H1 (cell line): ENCODE results near the gene KIR3DL2. TPM values are rescaled to one million over a fixed set of nuclear protein-coding genes. Genes with fewer than 3 reads are reported as not detected.

ENCODE experiments used
- CTCF ChIA-PET: fragments of 300-600 bp; sonication (Branson Sonifier 250); formaldehyde crosslinking; loops from one replicate; lab custom pipeline; 2021; ENCODE audit not compliant: partially characterized antibody; lab: Charles Lee
- POLR2A ChIA-PET: fragments of 300-600 bp; sonication (Branson Sonifier 250); formaldehyde crosslinking; loops from one replicate; lab custom pipeline; 2021; ENCODE audit warnings: inconsistent platforms; ENCODE audit not compliant: partially characterized antibody; lab: Charles Lee
- DNase-seq, 2 experiments: peaks; one replicate each; pipeline versions ENCODE4 v3.0.0 to v3.0.0-alpha.2; 2010 to 2022; ENCODE audit warnings: low spot score in 2 of 2, low read depth in 1 of 2, mixed read lengths in 1 of 2
- FAIRE-seq: peaks from 2 replicates; lab custom pipeline; 2011; peaks lifted over from hg19 to GRCh38; lab: Jason Lieb, UNC
- H2AFZ ChIP-seq: 2 replicates; pipeline ENCODE4 v1.8.1; 2012; ENCODE audit warnings: low read length, inconsistent platforms
- H2AK5ac ChIP-seq: 2 replicates; pipeline ENCODE4 v1.6.1; 2013; ENCODE audit warnings: low read depth, low read length
- H2BK120ac ChIP-seq: replicated peaks from 2 replicates; pipeline ENCODE3; 2013; ENCODE audit warnings: low read depth, low read length, inconsistent platforms
- H2BK12ac ChIP-seq: 2 replicates; pipeline ENCODE4 v1.6.1; 2013; ENCODE audit warnings: low read depth, low read length
- H2BK15ac ChIP-seq: 2 replicates; pipeline ENCODE4 v1.6.1; 2013; ENCODE audit warnings: low read length
- H2BK20ac ChIP-seq: 2 replicates; pipeline ENCODE4 v1.6.1; 2013; ENCODE audit warnings: low read length
- H2BK5ac ChIP-seq: 2 replicates; pipeline ENCODE4 v1.6.1; 2013; ENCODE audit warnings: low read depth, low read length
- H3K14ac ChIP-seq: 2 replicates; pipeline ENCODE4 v1.6.1; 2013; ENCODE audit warnings: inconsistent platforms; ENCODE audit not compliant: insufficient read length
- H3K18ac ChIP-seq: 2 replicates; pipeline ENCODE4 v1.6.1; 2013; ENCODE audit warnings: low read length; ENCODE audit errors: extremely low read depth
- H3K23ac ChIP-seq: 2 replicates; pipeline ENCODE4 v1.6.1; 2013; ENCODE audit warnings: inconsistent platforms; ENCODE audit not compliant: insufficient read length
- H3K23me2 ChIP-seq: 2 replicates; pipeline ENCODE4 v1.6.1; 2013; ENCODE audit warnings: low read depth, low read length
- H3K27ac ChIP-seq: 2 replicates; pipeline ENCODE4 v1.6.1; 2011; ENCODE audit warnings: low read depth, low read length, inconsistent platforms
- H3K27me3 ChIP-seq, 4 experiments: replicated peaks in 1 of 4; 1 replicate in 1 of 4; 2 replicates in 3 of 4; pipeline versions ENCODE4 v1.6.1 to v1.8.1; 2011 to 2013; ENCODE audit warnings: low read length in 3 of 4, mild to moderate bottlenecking in 3 of 4, inconsistent platforms in 2 of 4, mixed read lengths in 2 of 4, moderate library complexity in 1 of 4; ENCODE audit not compliant: control insufficient read depth in 3 of 4, insufficient read depth in 3 of 4; ENCODE audit errors: extremely low read depth in 1 of 4
- H3K36me3 ChIP-seq, 4 experiments: 2 replicates each; pipeline versions ENCODE4 v1.6.1 to v1.8.1; 2011 to 2013; ENCODE audit warnings: mild to moderate bottlenecking in 4 of 4, low read length in 3 of 4, moderate library complexity in 2 of 4, control low read depth in 1 of 4, inconsistent platforms in 1 of 4; ENCODE audit not compliant: insufficient read depth in 4 of 4, control insufficient read depth in 2 of 4
- H3K4ac ChIP-seq: replicated peaks from 2 replicates; pipeline ENCODE3; 2013; ENCODE audit warnings: low read length, low read depth, mixed read lengths, inconsistent platforms; ENCODE audit not compliant: insufficient read length
- H3K4me1 ChIP-seq, 4 experiments: replicated peaks in 1 of 4; 1 replicate in 1 of 4; 2 replicates in 3 of 4; pipeline versions ENCODE4 v1.6.1 to v1.8.1; 2011 to 2013; ENCODE audit warnings: low read length in 3 of 4, inconsistent platforms in 2 of 4, mixed read lengths in 1 of 4; ENCODE audit not compliant: insufficient read depth in 4 of 4, control insufficient read depth in 3 of 4
- H3K4me2 ChIP-seq, 2 experiments: 2 replicates each; pipeline versions ENCODE4 v1.6.1 to v1.8.1; 2011 to 2013; ENCODE audit warnings: low read depth in 2 of 2, low read length in 2 of 2, control low read depth in 1 of 2, inconsistent platforms in 1 of 2, mild to moderate bottlenecking in 1 of 2; ENCODE audit not compliant: insufficient read depth in 1 of 2
- H3K4me3 ChIP-seq, 4 experiments: fragments of 200-600, 300-600 bp in 1 of 4; sonication (generic), shearing (Covaris generic), sonication (Bioruptor Twin) in 1 of 4; 2 replicates each; pipeline versions ENCODE4 v1.5.1 to v1.8.1; 2011 to 2016; ENCODE audit warnings: low read length in 4 of 4, low read depth in 3 of 4, control low read depth in 2 of 4, inconsistent platforms in 2 of 4, mild to moderate bottlenecking in 2 of 4, mixed read lengths in 1 of 4, moderate library complexity in 1 of 4; ENCODE audit not compliant: insufficient read depth in 2 of 4; ENCODE audit errors: extremely low read depth in 1 of 4
- H3K56ac ChIP-seq: replicated peaks from 2 replicates; pipeline ENCODE3; 2013; ENCODE audit warnings: low read depth, mild to moderate bottlenecking, mixed read lengths, low read length, inconsistent platforms; ENCODE audit not compliant: insufficient read length
- H3K79me1 ChIP-seq: 2 replicates; pipeline ENCODE4 v1.6.1; 2013; ENCODE audit warnings: low read depth, low read length, control low read depth
- H3K79me2 ChIP-seq, 2 experiments: 2 replicates each; pipeline versions ENCODE4 v1.6.1 to v1.8.1; 2012 to 2013; ENCODE audit warnings: low read length in 2 of 2, mild to moderate bottlenecking in 2 of 2, inconsistent platforms in 1 of 2; ENCODE audit not compliant: insufficient read depth in 2 of 2, control insufficient read depth in 1 of 2
- H3K9ac ChIP-seq, 4 experiments: replicated peaks in 1 of 4; 1 replicate in 1 of 4; 2 replicates in 3 of 4; pipeline versions ENCODE4 v1.6.1 to v1.8.1; 2011 to 2013; ENCODE audit warnings: low read depth in 3 of 4, low read length in 3 of 4, control low read depth in 2 of 4, mild to moderate bottlenecking in 2 of 4, moderate library complexity in 2 of 4, inconsistent platforms in 1 of 4; ENCODE audit errors: extremely low read depth in 1 of 4
- H3K9me3 ChIP-seq, 2 experiments: 2 replicates each; pipeline versions ENCODE4 v1.6.1 to v1.8.1; 2012 to 2013; ENCODE audit warnings: mild to moderate bottlenecking in 2 of 2, moderate library complexity in 2 of 2, control low read depth in 1 of 2, inconsistent platforms in 1 of 2, low read depth in 1 of 2, low read length in 1 of 2, mixed read lengths in 1 of 2; ENCODE audit not compliant: insufficient read depth in 2 of 2
- H4K20me1 ChIP-seq, 2 experiments: replicated peaks in 1 of 2; 2 replicates each; pipeline versions ENCODE3 to v1.8.1; 2011 to 2013; ENCODE audit warnings: inconsistent platforms in 2 of 2, low read length in 2 of 2, mild to moderate bottlenecking in 1 of 2; ENCODE audit not compliant: insufficient read depth in 2 of 2, control insufficient read depth in 1 of 2
- H4K5ac ChIP-seq: 2 replicates; pipeline ENCODE4 v1.6.1; 2013; ENCODE audit warnings: low read length, low read depth, mixed read lengths, inconsistent platforms; ENCODE audit not compliant: insufficient read length
- H4K8ac ChIP-seq: 2 replicates; pipeline ENCODE4 v1.8.0; 2013; ENCODE audit warnings: mild to moderate bottlenecking, moderate library complexity, low read length, inconsistent platforms; ENCODE audit not compliant: insufficient read depth; ENCODE audit errors: extremely low read depth
- H4K91ac ChIP-seq: replicated peaks from 2 replicates; pipeline ENCODE3; 2013; ENCODE audit warnings: low read length, mixed read lengths, inconsistent platforms; ENCODE audit not compliant: insufficient read length
- FOSL1 ChIP-seq: IDR thresholded peaks from 2 replicates; pipeline ENCODE4 v1.6.1; 2011; ENCODE audit warnings: mild to moderate bottlenecking, low read depth, low read length, moderate library complexity; ENCODE audit not compliant: insufficient read depth
- GTF2F1 ChIP-seq: IDR thresholded peaks from 2 replicates; pipeline ENCODE4 v1.6.1; 2012; ENCODE audit warnings: low read depth, low read length, improper control_type of control experiment, borderline replicate concordance
- KDM5A ChIP-seq: fragments of 200-600 bp; IDR thresholded peaks from 2 replicates; pipeline ENCODE4 v1.7.1; 2012; ENCODE audit warnings: mild to moderate bottlenecking, low read length, inconsistent platforms, mixed read lengths
- NANOG ChIP-seq: IDR thresholded peaks from 2 replicates; pipeline ENCODE4 v1.6.1; 2011; ENCODE audit warnings: low read length, low read depth, mild to moderate bottlenecking, inconsistent platforms; ENCODE audit not compliant: insufficient read depth, poor library complexity, severe bottlenecking
- PHF8 ChIP-seq: fragments of 200-600 bp; sonication (generic); conservative IDR thresholded peaks from 2 replicates; pipeline ENCODE4 v1.7.1; 2012; ENCODE audit warnings: low read depth, mild to moderate bottlenecking, inconsistent platforms, low read length, moderate library complexity
- RBBP5 ChIP-seq: IDR thresholded peaks from 2 replicates; pipeline ENCODE4 v1.7.1; 2012; ENCODE audit warnings: low read depth, mild to moderate bottlenecking, inconsistent platforms, low read length, moderate library complexity, borderline replicate concordance
- RFX5 ChIP-seq: IDR thresholded peaks from 2 replicates; pipeline ENCODE4 v1.6.1; 2011; ENCODE audit warnings: low read depth, low read length, improper control_type of control experiment, borderline replicate concordance
- RNF2 ChIP-seq: fragments of 200-900, 300-1000 bp; sonication (generic); IDR thresholded peaks from 2 replicates; pipeline ENCODE4 v1.7.1; 2016; ENCODE audit warnings: borderline replicate concordance, low read depth, mild to moderate bottlenecking, antibody characterized with exemption, low read length; ENCODE audit not compliant: poor library complexity, severe bottlenecking; ENCODE audit errors: missing control alignments
- TCF12 ChIP-seq: IDR thresholded peaks from 2 replicates; pipeline ENCODE4 v1.6.1; 2011; ENCODE audit warnings: low read depth, mild to moderate bottlenecking, low read length
- WGBS, 2 experiments: shearing (Covaris generic) in 1 of 2; methylation state at CpG; one replicate each; pipeline versions ENCODE4 v1.1.6 to v1.1.7; 2013 to 2015; ENCODE audit warnings: low lambda C conversion rate in 2 of 2, mixed read lengths in 2 of 2, inconsistent platforms in 1 of 2, low coverage in 1 of 2, missing lambda C conversion rate in 1 of 2; ENCODE audit not compliant: insufficient replicate concordance in 2 of 2, insufficient coverage in 1 of 2, insufficient read length in 1 of 2; ENCODE audit errors: extremely low coverage in 1 of 2, missing lambda C conversion rate in 1 of 2; 5-methylcytosine and 5-hydroxymethylcytosine counted together
- polyA plus RNA-seq, 7 experiments: library from polyadenylated mRNA; depleted of rRNA in 3 of 7; stranded (reverse) in 5 of 7; unstranded in 2 of 7; fragments of >200 nt in 5 of 7; fragments of 200-250 nt in 2 of 7; gene quantifications; 1 replicate in 5 of 7; 2 replicates in 1 of 7; 4 replicates in 1 of 7; pipeline versions ENCODE4 v1.2.1 to v1.2.3, GENCODE V29; 2011 to 2013; ENCODE audit warnings: missing spikeins in 2 of 7, mixed read lengths in 2 of 7
- total RNA-seq: library from RNA; stranded (reverse); fragmentation: NEBNext Ultra II Directional; extraction: Animal tissue kit (Norgen Biotek cat#: 25700); gene quantifications from 2 replicates; pipeline ENCODE4 v1.2.1, GENCODE V29; 2021
- TF ChIP-seq, protein P1 (sequence below), 3 experiments: IDR thresholded peaks; 1 replicate in 2 of 3; 2 replicates in 1 of 3; pipeline versions ENCODE4 v1.5.1 to v1.6.1; 2011; ENCODE audit warnings: low read length in 3 of 3, mild to moderate bottlenecking in 3 of 3, inconsistent platforms in 2 of 3, low read depth in 1 of 3, moderate library complexity in 1 of 3; ENCODE audit not compliant: insufficient read depth in 1 of 3; ENCODE audit errors: control extremely low read depth in 1 of 3

Gene KIR3DL2
- total and polyA plus RNA-seq, 2 of the 8 experiments (the other 6 are each of a cell fraction or from before 2014, with no cell fraction given) = not detected

GRCh38 chr19:54850930-54851329 is 687 bp downstream of the KIR3DL2 start:
- no peaks in the 10 kb centered on the region for H3K79me1 ChIP-seq
- H3K9me3 ChIP-seq = peaks cover 59 to 75% of the 10 kb centered on the region in 2 experiments
- POLR2A ChIA-PET = no interaction called here
- no peak for TF ChIP-seq RBBP5
- TF ChIP-seq RNF2 = no peak
- no peak for TF ChIP-seq TCF12
- no peak for TF ChIP-seq PHF8
- no peak for TF ChIP-seq FOSL1
- TF ChIP-seq KDM5A = no peak
- no peak for TF ChIP-seq RFX5
- TF ChIP-seq NANOG = no peak
- TF ChIP-seq GTF2F1 = no peak
- TF ChIP-seq, protein P1, sequence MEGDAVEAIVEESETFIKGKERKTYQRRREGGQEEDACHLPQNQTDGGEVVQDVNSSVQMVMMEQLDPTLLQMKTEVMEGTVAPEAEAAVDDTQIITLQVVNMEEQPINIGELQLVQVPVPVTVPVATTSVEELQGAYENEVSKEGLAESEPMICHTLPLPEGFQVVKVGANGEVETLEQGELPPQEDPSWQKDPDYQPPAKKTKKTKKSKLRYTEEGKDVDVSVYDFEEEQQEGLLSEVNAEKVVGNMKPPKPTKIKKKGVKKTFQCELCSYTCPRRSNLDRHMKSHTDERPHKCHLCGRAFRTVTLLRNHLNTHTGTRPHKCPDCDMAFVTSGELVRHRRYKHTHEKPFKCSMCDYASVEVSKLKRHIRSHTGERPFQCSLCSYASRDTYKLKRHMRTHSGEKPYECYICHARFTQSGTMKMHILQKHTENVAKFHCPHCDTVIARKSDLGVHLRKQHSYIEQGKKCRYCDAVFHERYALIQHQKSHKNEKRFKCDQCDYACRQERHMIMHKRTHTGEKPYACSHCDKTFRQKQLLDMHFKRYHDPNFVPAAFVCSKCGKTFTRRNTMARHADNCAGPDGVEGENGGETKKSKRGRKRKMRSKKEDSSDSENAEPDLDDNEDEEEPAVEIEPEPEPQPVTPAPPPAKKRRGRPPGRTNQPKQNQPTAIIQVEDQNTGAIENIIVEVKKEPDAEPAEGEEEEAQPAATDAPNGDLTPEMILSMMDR (IDR thresholded peaks at IDR 0.05; ENCODE audit: control extremely low read depth in 1 of 3, insufficient read depth in 1 of 3, low read depth in 1 of 3, low read length in 3 of 3) = no peak

More at GRCh38 chr19:54850930-54851329, 687 bp downstream of the KIR3DL2 start:
- Histone ChIP-seq H3K4me1 (no peaks in the 10 kb centered on the region), H2AFZ (no peak overlapping the region), H2BK120ac (no peak overlapping the region), H3K27ac (no peak overlapping the region), H2BK20ac (no peak overlapping the region), H3K23ac (no peak overlapping the region), H2AK5ac (no peak overlapping the region), H3K23me2 (no peaks in the 10 kb centered on the region), H3K27me3 (no peaks in the 10 kb centered on the region), H2BK15ac (no peak overlapping the region), H3K18ac (no peak overlapping the region), H4K91ac (no peak overlapping the region), H2BK5ac (no peak overlapping the region), H3K9ac (no peak overlapping the region), H3K36me3 (no peaks in the 10 kb centered on the region), H4K5ac (no peak overlapping the region), H2BK12ac (no peak overlapping the region), H4K20me1 (no peaks in the 10 kb centered on the region), H3K4ac (no peak overlapping the region), H3K79me2 (no peaks in the 10 kb centered on the region), H3K4me3 (no peak overlapping the region), H3K56ac (no peak overlapping the region), H3K4me2 (no peak overlapping the region), H3K14ac (no peak overlapping the region), H4K8ac (no peak overlapping the region)
- 67% methylated on average over 2 of the region's 2 CpGs; no CpG with 5 or more reads in 1 of the 2 experiments for WGBS, 2 experiments
- FAIRE-seq (no peak), DNase-seq (no peak)
- CTCF ChIA-PET = no interaction called here
